ENCODE measurements around the gene ARID4B. TPM values are rescaled to one million over a fixed set of nuclear protein-coding genes. Genes with fewer than 3 reads are reported as not detected.

ARID4B gene
- total RNA-seq, 1 experiment from 2014 or later: 34.2 TPM

DNA sequence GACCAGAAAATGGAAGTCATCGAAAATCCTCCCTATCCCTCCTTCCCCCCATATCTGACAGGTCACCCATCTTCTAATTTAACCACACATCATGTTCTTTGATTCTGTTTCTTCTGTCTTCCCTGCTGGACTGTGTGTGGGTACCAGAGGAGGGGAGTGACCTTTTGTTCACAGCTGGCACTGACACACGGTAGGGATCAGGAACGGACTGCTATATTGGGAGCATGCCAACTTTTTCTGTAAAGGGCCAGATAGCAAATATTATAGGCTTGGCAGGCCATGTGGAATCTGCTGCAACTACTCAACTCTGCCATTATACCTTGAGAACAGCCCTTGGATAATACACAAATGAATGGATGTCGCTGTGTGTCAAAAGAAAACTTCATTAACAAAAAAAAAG, 191.9 kb downstream of the ARID4B start:
- H3K36me3 Mint-ChIP-seq (ENCODE audit: insufficient read depth, unreplicated experiment): peaks cover 85% of the 10 kb centered on the region
- ChIA-PET CTCF (no interaction called here), POLR2A (no interaction called here)
- peaks cover 2% of the 10 kb centered on the region for H3K36me3 ChIP-seq (ENCODE audit: control insufficient read depth, insufficient read depth, low read length)
- no peaks in the 10 kb centered on the region for H3K27me3 ChIP-seq (replicated peaks; ENCODE audit: control insufficient read depth, insufficient read depth, low read length)
- no peak overlapping the region for H3K4me3 Mint-ChIP-seq (ENCODE audit: unreplicated experiment)
- H3K27me3 Mint-ChIP-seq (ENCODE audit: insufficient read depth, unreplicated experiment): no peaks in the 10 kb centered on the region
- H3K27ac Mint-ChIP-seq (ENCODE audit: unreplicated experiment): no peak overlapping the region
- DNase-seq: no peak
- no peaks in the 10 kb centered on the region for H3K9me3 ChIP-seq
- peaks cover 1% of the 10 kb centered on the region; the same call in 1 of the 2 replicates for H3K4me1 ChIP-seq
- intact Hi-C loops (cut with micrococcal nuclease; ENCODE audit: unreplicated experiment): no loop called here
- H3K4me1 Mint-ChIP-seq (ENCODE audit: low read depth, unreplicated experiment): peaks cover under 1% of the 10 kb centered on the region
- H3K9me3 Mint-ChIP-seq (ENCODE audit: unreplicated experiment): no peaks in the 10 kb centered on the region
- H3K4me3 ChIP-seq (ENCODE audit: low read depth, low read length): no peak overlapping the region
- TF ChIP-seq, protein P1, sequence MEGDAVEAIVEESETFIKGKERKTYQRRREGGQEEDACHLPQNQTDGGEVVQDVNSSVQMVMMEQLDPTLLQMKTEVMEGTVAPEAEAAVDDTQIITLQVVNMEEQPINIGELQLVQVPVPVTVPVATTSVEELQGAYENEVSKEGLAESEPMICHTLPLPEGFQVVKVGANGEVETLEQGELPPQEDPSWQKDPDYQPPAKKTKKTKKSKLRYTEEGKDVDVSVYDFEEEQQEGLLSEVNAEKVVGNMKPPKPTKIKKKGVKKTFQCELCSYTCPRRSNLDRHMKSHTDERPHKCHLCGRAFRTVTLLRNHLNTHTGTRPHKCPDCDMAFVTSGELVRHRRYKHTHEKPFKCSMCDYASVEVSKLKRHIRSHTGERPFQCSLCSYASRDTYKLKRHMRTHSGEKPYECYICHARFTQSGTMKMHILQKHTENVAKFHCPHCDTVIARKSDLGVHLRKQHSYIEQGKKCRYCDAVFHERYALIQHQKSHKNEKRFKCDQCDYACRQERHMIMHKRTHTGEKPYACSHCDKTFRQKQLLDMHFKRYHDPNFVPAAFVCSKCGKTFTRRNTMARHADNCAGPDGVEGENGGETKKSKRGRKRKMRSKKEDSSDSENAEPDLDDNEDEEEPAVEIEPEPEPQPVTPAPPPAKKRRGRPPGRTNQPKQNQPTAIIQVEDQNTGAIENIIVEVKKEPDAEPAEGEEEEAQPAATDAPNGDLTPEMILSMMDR (IDR thresholded peaks at IDR 0.05; ENCODE audit: insufficient read depth in 1 of 2, low read depth in 1 of 2, low read length in 1 of 2, severe bottlenecking in 1 of 2, unreplicated experiment in 1 of 2): no peak
- BruUV-seq (replicated peaks): no TSS peak

DNA sequence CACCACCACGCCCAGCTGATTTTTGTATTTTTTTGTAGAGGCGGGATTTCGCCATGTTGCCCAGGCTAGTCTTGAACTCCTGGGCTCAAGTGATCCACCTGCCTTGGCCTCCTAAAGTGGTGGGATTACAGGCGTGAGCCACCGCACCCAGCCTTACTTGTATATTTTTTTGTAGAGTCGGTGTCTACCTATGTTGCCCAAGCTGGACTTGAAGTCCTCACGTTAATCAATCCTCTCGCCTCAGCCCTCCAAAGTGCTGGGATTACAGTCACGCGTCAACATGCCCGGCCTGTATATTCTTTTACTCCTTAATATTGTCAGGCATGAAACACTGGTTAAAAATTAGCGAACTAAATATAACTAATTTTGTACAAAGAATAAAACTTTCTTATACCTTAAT, 193.8 kb downstream of the ARID4B start:
- POLR2A ChIA-PET: no interaction called here
- Mint-ChIP-seq H3K4me1 (ENCODE audit: low read depth, unreplicated experiment) (peaks cover 15% of the 10 kb centered on the region), H3K36me3 (ENCODE audit: insufficient read depth, unreplicated experiment) (peaks cover 85% of the 10 kb centered on the region), H3K4me3 (ENCODE audit: unreplicated experiment) (no peak overlapping the region), H3K27ac (ENCODE audit: unreplicated experiment) (no peak overlapping the region), H3K9me3 (ENCODE audit: unreplicated experiment) (no peaks in the 10 kb centered on the region), H3K27me3 (ENCODE audit: insufficient read depth, unreplicated experiment) (no peaks in the 10 kb centered on the region)
- Histone ChIP-seq H3K36me3 (ENCODE audit: control insufficient read depth, insufficient read depth, low read length) (peaks cover 2% of the 10 kb centered on the region), H3K9me3 (no peaks in the 10 kb centered on the region), H3K4me1 (peaks cover 18% of the 10 kb centered on the region), H3K4me3 (ENCODE audit: low read depth, low read length) (no peak overlapping the region), H3K27me3 (replicated peaks; ENCODE audit: control insufficient read depth, insufficient read depth, low read length) (no peaks in the 10 kb centered on the region)
- intact Hi-C loops (cut with micrococcal nuclease; ENCODE audit: unreplicated experiment): no loop called here
- CTCF ChIA-PET: interaction anchor here (0.7 kb wide), 1 partner anchor 635 kb away, joined by 3 read pairs; no protein-coding TSS in a partner anchor
- no TSS peak for BruUV-seq (replicated peaks)
- DNase-seq: no peak
- TF ChIP-seq, protein P1 (IDR thresholded peaks at IDR 0.05; ENCODE audit: insufficient read depth in 1 of 2, low read depth in 1 of 2, low read length in 1 of 2, severe bottlenecking in 1 of 2, unreplicated experiment in 1 of 2): no peak

DNA sequence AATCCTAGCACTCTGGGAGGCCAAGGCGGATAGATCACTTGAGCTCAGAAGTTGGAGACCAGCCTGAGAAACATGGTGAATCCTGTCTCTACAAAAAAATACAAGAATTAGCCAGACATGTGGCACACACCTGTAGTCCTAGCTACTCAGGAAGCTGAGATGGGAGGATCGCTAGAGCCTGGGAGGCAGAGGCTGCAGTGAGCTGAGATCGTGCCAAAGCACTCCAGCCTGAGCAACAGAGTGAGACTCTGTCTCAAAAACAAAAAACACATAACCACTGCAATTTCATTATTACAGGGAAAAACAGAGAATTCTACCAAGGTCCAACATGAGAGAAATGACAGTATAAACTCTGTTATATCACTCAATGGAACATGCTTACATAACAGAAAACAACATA, 194.9 kb downstream of the ARID4B start:
- DNase-seq: no peak
- intact Hi-C loops (cut with micrococcal nuclease; ENCODE audit: unreplicated experiment): no loop called here
- H3K36me3 ChIP-seq (ENCODE audit: control insufficient read depth, insufficient read depth, low read length): peaks cover 2% of the 10 kb centered on the region
- Mint-ChIP-seq H3K4me1 (ENCODE audit: low read depth, unreplicated experiment) (peaks cover 15% of the 10 kb centered on the region), H3K27ac (ENCODE audit: unreplicated experiment) (no peak overlapping the region), H3K36me3 (ENCODE audit: insufficient read depth, unreplicated experiment) (peaks cover 86% of the 10 kb centered on the region), H3K4me3 (ENCODE audit: unreplicated experiment) (no peak overlapping the region), H3K27me3 (ENCODE audit: insufficient read depth, unreplicated experiment) (no peaks in the 10 kb centered on the region), H3K9me3 (ENCODE audit: unreplicated experiment) (no peaks in the 10 kb centered on the region)
- POLR2A ChIA-PET: no interaction called here
- BruUV-seq (replicated peaks): no TSS peak
- H3K9me3 ChIP-seq: no peaks in the 10 kb centered on the region
- no peak overlapping the region for H3K4me3 ChIP-seq (ENCODE audit: low read depth, low read length)
- CTCF ChIA-PET: no interaction called here
- H3K27me3 ChIP-seq (replicated peaks; ENCODE audit: control insufficient read depth, insufficient read depth, low read length): no peaks in the 10 kb centered on the region
- TF ChIP-seq, protein P1 (IDR thresholded peaks at IDR 0.05; ENCODE audit: insufficient read depth in 1 of 2, low read depth in 1 of 2, low read length in 1 of 2, severe bottlenecking in 1 of 2, unreplicated experiment in 1 of 2): no peak
- peaks cover 21% of the 10 kb centered on the region for H3K4me1 ChIP-seq
